DND-41 (cell line): ENCODE results near the gene MANBA.

Experiments used
- ATAC-seq: fragments of 200-7000 bp; cut with Tn5 transposase; 3 replicates; pipeline ENCODE4 v1.9.1; 2021; ENCODE audit warnings: low read depth; ENCODE audit not compliant: insufficient read depth
- DNase-seq: peaks from one replicate; pipeline ENCODE4 v3.0.0-alpha.2; 2020
- H2AFZ ChIP-seq: 2 replicates; pipeline ENCODE4 v1.6.0; 2012; ENCODE audit warnings: low read depth, low read length
- H3K27ac ChIP-seq: 2 replicates; pipeline ENCODE4 v1.5.1; 2012; ENCODE audit warnings: low read length, inconsistent platforms
- H3K27me3 ChIP-seq: fragments of 200-600 bp; sonication (generic); 2 replicates; pipeline ENCODE4 v1.6.0; 2012; ENCODE audit warnings: low read length, mild to moderate bottlenecking, inconsistent platforms; ENCODE audit not compliant: insufficient read depth, poor library complexity
- H3K36me3 ChIP-seq: 2 replicates; pipeline ENCODE4 v1.5.1; 2012; ENCODE audit warnings: low read length, inconsistent platforms; ENCODE audit not compliant: insufficient read depth
- H3K4me1 ChIP-seq: 2 replicates; pipeline ENCODE4 v1.5.1; 2012; ENCODE audit warnings: mild to moderate bottlenecking, low read length; ENCODE audit not compliant: insufficient read depth
- H3K4me2 ChIP-seq: 2 replicates; pipeline ENCODE4 v1.6.0; 2012; ENCODE audit warnings: mild to moderate bottlenecking, moderate library complexity, low read length, inconsistent platforms; ENCODE audit not compliant: insufficient read depth
- H3K4me3 ChIP-seq, 2 experiments: fragments of 200-600 bp in 1 of 2; shearing (Covaris generic) in 1 of 2; 2 replicates each; pipeline ENCODE4 v1.5.1; 2012 to 2016; ENCODE audit warnings: inconsistent platforms in 2 of 2, low read length in 2 of 2, mild to moderate bottlenecking in 2 of 2, low read depth in 1 of 2, moderate library complexity in 1 of 2
- H3K79me2 ChIP-seq: 2 replicates; pipeline ENCODE4 v1.6.0; 2012; ENCODE audit warnings: low read length, inconsistent platforms; ENCODE audit not compliant: insufficient read depth
- H3K9ac ChIP-seq: 2 replicates; pipeline ENCODE4 v1.6.0; 2012; ENCODE audit warnings: low read depth, mild to moderate bottlenecking, inconsistent platforms, low read length, moderate library complexity
- H3K9me3 ChIP-seq: 2 replicates; pipeline ENCODE4 v1.5.1; 2012; ENCODE audit warnings: low read length, moderate library complexity, mild to moderate bottlenecking, inconsistent platforms; ENCODE audit not compliant: insufficient read depth, severe bottlenecking
- H4K20me1 ChIP-seq: 2 replicates; pipeline ENCODE4 v1.6.0; 2012; ENCODE audit warnings: low read length; ENCODE audit not compliant: insufficient read depth
- CTCF ChIP-seq: IDR thresholded peaks from 2 replicates; pipeline ENCODE4 v1.5.1; 2012; ENCODE audit warnings: borderline replicate concordance, low read length, moderate library complexity, mild to moderate bottlenecking; ENCODE audit not compliant: poor library complexity, severe bottlenecking; ENCODE audit errors: extremely low read depth
- EZH2 ChIP-seq: IDR thresholded peaks from 3 replicates; pipeline ENCODE4 v1.6.1; 2012; ENCODE audit warnings: borderline replicate concordance, low read depth, mild to moderate bottlenecking, moderate library complexity, low read length, inconsistent platforms; ENCODE audit not compliant: severe bottlenecking

Gene MANBA

GRCh38 chr4:102633100-102633499 is 127.7 kb downstream of the MANBA start:
- TF ChIP-seq CTCF: no peak
- no peak for TF ChIP-seq EZH2
- Histone ChIP-seq H3K36me3 (peaks cover 16% of the 10 kb centered on the region), H3K79me2 (no peaks in the 10 kb centered on the region), H3K4me3 (no peak overlapping the region), H3K4me2 (no peak overlapping the region), H3K27ac (no peak overlapping the region), H3K27me3 (no peaks in the 10 kb centered on the region), H3K9me3 (no peaks in the 10 kb centered on the region), H3K4me1 (0 out of 2 replicates have a peak, but pooled peaks cover 7% of the 10 kb centered on the region), H3K9ac (no peak overlapping the region), H2AFZ (no peak overlapping the region), H4K20me1 (no peaks in the 10 kb centered on the region)
- DNase-seq (no peak), ATAC-seq (no peak)

GRCh38 chr4:102632241-102633065 is 128.3 kb downstream of the MANBA start:
- Histone ChIP-seq H3K36me3 (peaks cover 12% of the 10 kb centered on the region), H3K27me3 (no peaks in the 10 kb centered on the region), H3K9ac (no peak overlapping the region), H3K4me2 (no peak overlapping the region), H3K9me3 (no peaks in the 10 kb centered on the region), H3K4me1 (0 out of 2 replicates have a peak, but pooled peaks cover 7% of the 10 kb centered on the region), H4K20me1 (no peaks in the 10 kb centered on the region), H3K4me3 (no peak overlapping the region), H3K79me2 (no peaks in the 10 kb centered on the region), H2AFZ (no peak overlapping the region), H3K27ac (no peak overlapping the region)
- TF ChIP-seq CTCF: no peak
- no peak for TF ChIP-seq EZH2
- no peak for ATAC-seq
- no peak for DNase-seq

GRCh38 chr4:102631616-102632015 is 129.2 kb downstream of the MANBA start:
- TF ChIP-seq CTCF (no peak), EZH2 (no peak)
- no peak overlapping the region for H3K27ac ChIP-seq
- no peak for DNase-seq

More at GRCh38 chr4:102631616-102632015, 129.2 kb downstream of the MANBA start:
- H3K36me3 ChIP-seq: peaks cover 12% of the 10 kb centered on the region
- H3K9me3 ChIP-seq: no peaks in the 10 kb centered on the region
- ATAC-seq: no peak
- H3K27me3 ChIP-seq: no peaks in the 10 kb centered on the region
- H3K4me3 ChIP-seq: no peak overlapping the region
- H3K4me1 ChIP-seq: 0 out of 2 replicates have a peak, but pooled peaks cover 7% of the 10 kb centered on the region
- H3K9ac ChIP-seq: no peak overlapping the region
- H3K4me2 ChIP-seq: no peak overlapping the region
- no peaks in the 10 kb centered on the region for H3K79me2 ChIP-seq
- H2AFZ ChIP-seq: no peak overlapping the region
- H4K20me1 ChIP-seq: no peaks in the 10 kb centered on the region
